ENCODE measurements around the gene MTCP1. TPM values are rescaled to one million over a fixed set of nuclear protein-coding genes. Genes with fewer than 3 reads are reported as not detected.

Gene MTCP1
- total RNA-seq, 1 experiment from 2014 or later, result 49.5 TPM

DNA sequence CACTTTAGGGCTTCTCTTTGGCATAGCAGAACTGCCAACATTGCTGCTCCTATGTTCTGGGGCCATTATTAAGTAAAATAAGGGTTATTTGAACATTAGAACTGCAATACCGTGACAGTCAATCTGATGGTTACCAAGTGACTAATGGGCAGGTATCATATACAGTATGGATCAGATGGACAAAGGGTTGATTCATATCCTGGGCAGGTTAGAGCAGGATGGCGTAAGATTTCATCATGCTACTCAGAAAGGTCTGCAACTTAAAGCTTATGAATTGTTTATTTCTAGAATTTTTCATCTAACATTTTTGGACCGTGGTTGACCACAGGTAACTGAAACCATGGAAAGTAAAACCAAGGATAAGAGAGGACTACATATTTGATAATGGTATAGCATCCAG lies 41.2 kb upstream of the MTCP1 start:
- POLR2A ChIA-PET (ENCODE audit: unreplicated experiment), result no interaction called here
- peak overlapping the region; percentile 65 for H3K27ac ChIP-seq
- TF ChIP-seq, protein P1, sequence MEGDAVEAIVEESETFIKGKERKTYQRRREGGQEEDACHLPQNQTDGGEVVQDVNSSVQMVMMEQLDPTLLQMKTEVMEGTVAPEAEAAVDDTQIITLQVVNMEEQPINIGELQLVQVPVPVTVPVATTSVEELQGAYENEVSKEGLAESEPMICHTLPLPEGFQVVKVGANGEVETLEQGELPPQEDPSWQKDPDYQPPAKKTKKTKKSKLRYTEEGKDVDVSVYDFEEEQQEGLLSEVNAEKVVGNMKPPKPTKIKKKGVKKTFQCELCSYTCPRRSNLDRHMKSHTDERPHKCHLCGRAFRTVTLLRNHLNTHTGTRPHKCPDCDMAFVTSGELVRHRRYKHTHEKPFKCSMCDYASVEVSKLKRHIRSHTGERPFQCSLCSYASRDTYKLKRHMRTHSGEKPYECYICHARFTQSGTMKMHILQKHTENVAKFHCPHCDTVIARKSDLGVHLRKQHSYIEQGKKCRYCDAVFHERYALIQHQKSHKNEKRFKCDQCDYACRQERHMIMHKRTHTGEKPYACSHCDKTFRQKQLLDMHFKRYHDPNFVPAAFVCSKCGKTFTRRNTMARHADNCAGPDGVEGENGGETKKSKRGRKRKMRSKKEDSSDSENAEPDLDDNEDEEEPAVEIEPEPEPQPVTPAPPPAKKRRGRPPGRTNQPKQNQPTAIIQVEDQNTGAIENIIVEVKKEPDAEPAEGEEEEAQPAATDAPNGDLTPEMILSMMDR (conservative IDR thresholded peaks at IDR 0.05), result no peak
- no peak for TF ChIP-seq EZH2 (IDR thresholded peaks at IDR 0.05; ENCODE audit: low read depth)

DNA sequence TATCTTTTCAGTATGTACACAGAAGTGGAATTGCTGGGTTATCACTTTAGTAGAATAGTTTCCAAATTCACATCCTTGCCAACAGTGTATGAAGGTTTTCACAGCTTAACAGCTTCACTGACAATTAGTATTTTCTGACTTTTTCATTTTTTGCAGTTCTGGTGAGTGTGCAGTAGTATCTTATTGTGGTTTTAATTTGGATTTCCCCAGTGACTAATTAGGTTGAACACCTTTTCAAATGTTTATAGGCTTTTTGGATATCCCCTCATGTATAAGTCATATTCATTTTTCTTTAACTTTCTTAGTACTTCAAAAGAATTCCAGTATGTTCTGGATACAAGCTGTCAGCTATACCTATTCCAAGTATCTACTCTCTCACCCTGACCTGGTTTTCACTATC lies 37.5 kb upstream of the MTCP1 start:
- H3K27ac ChIP-seq, result no peak overlapping the region
- H2AFZ ChIP-seq, result no peak overlapping the region
- H3K36me3 ChIP-seq (ENCODE audit: low read depth), result no peaks in the 10 kb centered on the region; the same call in 1 of the 2 replicates
- H3K27me3 ChIP-seq (ENCODE audit: insufficient read depth, low read depth), result no peaks in the 10 kb centered on the region
- POLR2A ChIA-PET (ENCODE audit: unreplicated experiment), result no interaction called here
- CTCF ChIA-PET, result no interaction called here
- H3K4me2 ChIP-seq, result no peak overlapping the region
- no peaks in the 10 kb centered on the region; the same call in 1 of the 2 replicates for H3F3A ChIP-seq (ENCODE audit: insufficient read depth, low read depth)
- TF ChIP-seq, protein P1 (conservative IDR thresholded peaks at IDR 0.05), result no peak
- no peak for TF ChIP-seq EZH2 (IDR thresholded peaks at IDR 0.05; ENCODE audit: low read depth)
- H3K4me1 ChIP-seq (replicated peaks; ENCODE audit: insufficient read depth), result peaks cover 6% of the 10 kb centered on the region; the same call in 1 of the 2 replicates
- H3K4me3 ChIP-seq, result no peak overlapping the region
- intact Hi-C loops (cut with micrococcal nuclease; ENCODE audit: unreplicated experiment), result no loop called here
- no peaks in the 10 kb centered on the region; the same call in 1 of the 2 replicates for H3K9me3 ChIP-seq (ENCODE audit: insufficient read depth, low read depth)
- no peak for DNase-seq
- no peaks in the 10 kb centered on the region for H4K20me1 ChIP-seq (ENCODE audit: insufficient read depth)
- no TSS peak for BruUV-seq (replicated peaks)
- H3K9me2 ChIP-seq (ENCODE audit: insufficient read depth), result no peaks in the 10 kb centered on the region
- H3K79me2 ChIP-seq (ENCODE audit: low read depth), result no peaks in the 10 kb centered on the region

More for the DNA sequence above, 41.2 kb upstream of the MTCP1 start:
- Histone ChIP-seq H3K4me2 (no peak overlapping the region), H4K20me1 (ENCODE audit: insufficient read depth) (no peaks in the 10 kb centered on the region), H3K79me2 (ENCODE audit: low read depth) (no peaks in the 10 kb centered on the region), H3K4me3 (no peak overlapping the region), H3K27me3 (ENCODE audit: insufficient read depth, low read depth) (no peaks in the 10 kb centered on the region), H3F3A (ENCODE audit: insufficient read depth, low read depth) (no peaks in the 10 kb centered on the region; the same call in 1 of the 2 replicates), H3K36me3 (ENCODE audit: low read depth) (no peaks in the 10 kb centered on the region; the same call in 1 of the 2 replicates), H3K9me2 (ENCODE audit: insufficient read depth) (no peaks in the 10 kb centered on the region), H3K9me3 (ENCODE audit: insufficient read depth, low read depth) (no peaks in the 10 kb centered on the region; the same call in 1 of the 2 replicates), H3K4me1 (replicated peaks; ENCODE audit: insufficient read depth) (peaks cover 6% of the 10 kb centered on the region; the same call in 1 of the 2 replicates), H2AFZ (0 out of 2 replicates have a peak overlapping the region, but pooled peaks have one; percentile 8)
- CTCF ChIA-PET, result no interaction called here
- no peak for DNase-seq
- BruUV-seq (replicated peaks), result no TSS peak
- intact Hi-C loops (cut with micrococcal nuclease; ENCODE audit: unreplicated experiment), result no loop called here

DNA sequence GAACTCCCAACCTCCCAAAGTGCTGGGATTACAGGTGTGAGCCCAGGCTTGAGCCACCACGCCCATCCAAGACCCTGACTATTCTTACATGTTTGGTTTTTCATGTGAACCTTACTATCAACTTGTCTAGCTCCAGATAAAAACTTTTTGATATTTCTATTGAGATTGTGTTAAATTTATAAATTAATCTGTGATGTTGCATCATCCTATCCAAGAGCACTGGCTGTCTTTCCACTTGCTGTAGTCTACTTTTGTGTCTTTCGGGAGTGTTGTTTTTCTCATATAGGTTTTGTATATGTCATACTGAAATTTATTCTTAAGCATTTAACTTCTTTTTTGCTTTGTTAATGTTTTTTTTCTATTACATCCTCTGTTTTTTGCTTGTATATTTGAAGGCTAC lies 35.0 kb upstream of the MTCP1 start:
- DNase-seq, result no peak
- Histone ChIP-seq H2AFZ (no peak overlapping the region), H3K4me1 (replicated peaks; ENCODE audit: insufficient read depth) (no peaks in the 10 kb centered on the region), H3K27ac (no peak overlapping the region), H3K79me2 (ENCODE audit: low read depth) (no peaks in the 10 kb centered on the region), H3K27me3 (ENCODE audit: insufficient read depth, low read depth) (no peaks in the 10 kb centered on the region), H3K36me3 (ENCODE audit: low read depth) (no peaks in the 10 kb centered on the region; the same call in 1 of the 2 replicates), H3K4me2 (no peak overlapping the region), H4K20me1 (ENCODE audit: insufficient read depth) (no peaks in the 10 kb centered on the region), H3K4me3 (no peak overlapping the region), H3F3A (ENCODE audit: insufficient read depth, low read depth) (no peaks in the 10 kb centered on the region), H3K9me3 (ENCODE audit: insufficient read depth, low read depth) (no peaks in the 10 kb centered on the region), H3K9me2 (ENCODE audit: insufficient read depth) (no peaks in the 10 kb centered on the region)
- POLR2A ChIA-PET (ENCODE audit: unreplicated experiment), result no interaction called here
- no TSS peak for BruUV-seq (replicated peaks)
- TF ChIP-seq, protein P1 (conservative IDR thresholded peaks at IDR 0.05), result no peak
- no peak for TF ChIP-seq EZH2 (IDR thresholded peaks at IDR 0.05; ENCODE audit: low read depth)
- intact Hi-C loops (cut with micrococcal nuclease; ENCODE audit: unreplicated experiment), result no loop called here
- CTCF ChIA-PET, result no interaction called here
